ENCODE data around the gene LHX5.

GRCh38 chr12:113425960-113426453 is 45.7 kb downstream of the LHX5 start:
- no peak for TF ChIP-seq CTCF (IDR thresholded peaks at IDR 0.05)
- no peak for TF ChIP-seq POLR2A (IDR thresholded peaks at IDR 0.05)

Measured in Peyer's patch (tissue), 4 donors.